ENCODE measurements around the gene ZGPAT. TPM values are rescaled to one million over a fixed set of nuclear protein-coding genes. Genes with fewer than 3 reads are reported as not detected.

ZGPAT gene
- total and polyA plus RNA-seq, 2 of the 13 experiments (the other 11 are each of a cell fraction or from before 2014, with no cell fraction given) = 23.0 to 41.9 TPM

DNA sequence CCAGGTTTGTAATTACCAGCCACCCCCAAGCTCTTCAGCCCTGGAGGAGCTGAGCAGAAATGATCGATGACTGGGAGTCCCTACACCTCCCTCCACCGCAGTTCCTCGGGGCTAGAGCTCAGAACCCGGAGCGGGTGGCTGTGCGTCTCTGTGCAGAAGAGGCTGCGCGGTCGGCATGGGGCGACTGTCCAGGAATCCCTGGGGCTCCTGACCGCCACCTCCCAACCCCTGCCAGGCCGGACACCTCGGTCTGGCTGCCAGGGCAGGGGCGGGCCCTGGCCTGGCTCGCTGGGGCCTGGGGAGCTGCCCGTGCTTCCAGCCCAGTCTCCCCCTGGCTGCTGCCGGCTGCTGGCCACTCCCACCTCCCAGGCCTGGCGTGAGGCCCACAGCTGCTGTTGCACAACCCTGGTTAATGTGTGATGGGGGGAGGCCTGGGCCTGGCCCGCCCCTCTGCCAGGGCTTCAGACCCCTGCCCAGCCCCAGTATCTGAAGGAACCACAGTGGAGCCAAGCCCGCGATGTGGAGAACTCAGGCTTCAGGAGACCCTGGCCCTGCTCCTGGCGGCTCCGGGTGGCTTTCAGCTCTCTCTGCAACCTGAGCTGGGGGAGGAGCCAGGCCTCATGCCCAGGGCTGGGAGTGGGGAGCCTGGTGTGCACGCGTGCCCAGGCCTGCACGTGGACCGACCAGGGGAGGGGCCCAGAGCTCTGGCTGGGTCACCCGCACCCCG, 33.0 kb downstream of the ZGPAT start (continued):
- TF ChIP-seq, protein P1, sequence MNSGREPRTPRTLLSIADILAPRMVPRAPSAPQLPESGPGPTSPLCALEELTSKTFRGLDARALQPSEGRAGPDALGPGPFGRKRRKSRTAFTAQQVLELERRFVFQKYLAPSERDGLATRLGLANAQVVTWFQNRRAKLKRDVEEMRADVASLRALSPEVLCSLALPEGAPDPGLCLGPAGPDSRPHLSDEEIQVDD (CRISPR knock-in tag; IDR thresholded peaks at IDR 0.05; ENCODE audit: borderline replicate concordance) = peak; percentile 63
- TF ChIP-seq NPAS2 (CRISPR knock-in tag; IDR thresholded peaks at IDR 0.05; ENCODE audit: borderline replicate concordance) (no peak), ZNF530 (CRISPR knock-in tag; IDR thresholded peaks at IDR 0.05; ENCODE audit: low read depth) (peak; percentile 82; the same call in 1 of the 2 replicates), REPIN1 (CRISPR knock-in tag; IDR thresholded peaks at IDR 0.05; ENCODE audit: borderline replicate concordance, low read depth) (peak; percentile 96), SAP130 (CRISPR knock-in tag; IDR thresholded peaks at IDR 0.05; ENCODE audit: low read depth) (peak; percentile 100), RFXAP (CRISPR knock-in tag; IDR thresholded peaks at IDR 0.05; ENCODE audit: borderline replicate concordance) (peak; percentile 96), GPN1 (CRISPR knock-in tag; IDR thresholded peaks at IDR 0.05; ENCODE audit: borderline replicate concordance) (no peak; the same call in 1 of the 2 replicates), ZNF574 (CRISPR knock-in tag; IDR thresholded peaks at IDR 0.05) (peak; percentile 94), ZNF740 (CRISPR knock-in tag; IDR thresholded peaks at IDR 0.05) (peak; percentile 94), ZNF432 (CRISPR knock-in tag; IDR thresholded peaks at IDR 0.05; ENCODE audit: borderline replicate concordance) (no peak), SALL2 (CRISPR knock-in tag; IDR thresholded peaks at IDR 0.05) (peak; percentile 100), ZNF678 (CRISPR knock-in tag; IDR thresholded peaks at IDR 0.05) (peak; percentile 84; the same call in 1 of the 2 replicates), SSRP1 (CRISPR knock-in tag; IDR thresholded peaks at IDR 0.05) (0 out of 2 replicates have a peak, but pooled peaks have one; percentile 81), ZNF256 (CRISPR knock-in tag; conservative IDR thresholded peaks at IDR 0.05) (peak; percentile 85), FOXP4 (CRISPR knock-in tag; IDR thresholded peaks at IDR 0.05) (peak; percentile 93), BHLHE40 (IDR thresholded peaks at IDR 0.05; ENCODE audit: low read length) (peak; percentile 39; the same call in 1 of the 2 replicates)
- TF ChIP-seq, protein P2, sequence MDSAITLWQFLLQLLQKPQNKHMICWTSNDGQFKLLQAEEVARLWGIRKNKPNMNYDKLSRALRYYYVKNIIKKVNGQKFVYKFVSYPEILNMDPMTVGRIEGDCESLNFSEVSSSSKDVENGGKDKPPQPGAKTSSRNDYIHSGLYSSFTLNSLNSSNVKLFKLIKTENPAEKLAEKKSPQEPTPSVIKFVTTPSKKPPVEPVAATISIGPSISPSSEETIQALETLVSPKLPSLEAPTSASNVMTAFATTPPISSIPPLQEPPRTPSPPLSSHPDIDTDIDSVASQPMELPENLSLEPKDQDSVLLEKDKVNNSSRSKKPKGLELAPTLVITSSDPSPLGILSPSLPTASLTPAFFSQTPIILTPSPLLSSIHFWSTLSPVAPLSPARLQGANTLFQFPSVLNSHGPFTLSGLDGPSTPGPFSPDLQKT (CRISPR knock-in tag; IDR thresholded peaks at IDR 0.05; ENCODE audit: borderline replicate concordance) = peak; percentile 36
- TF ChIP-seq, protein P3, sequence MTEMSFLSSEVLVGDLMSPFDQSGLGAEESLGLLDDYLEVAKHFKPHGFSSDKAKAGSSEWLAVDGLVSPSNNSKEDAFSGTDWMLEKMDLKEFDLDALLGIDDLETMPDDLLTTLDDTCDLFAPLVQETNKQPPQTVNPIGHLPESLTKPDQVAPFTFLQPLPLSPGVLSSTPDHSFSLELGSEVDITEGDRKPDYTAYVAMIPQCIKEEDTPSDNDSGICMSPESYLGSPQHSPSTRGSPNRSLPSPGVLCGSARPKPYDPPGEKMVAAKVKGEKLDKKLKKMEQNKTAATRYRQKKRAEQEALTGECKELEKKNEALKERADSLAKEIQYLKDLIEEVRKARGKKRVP (CRISPR knock-in tag; IDR thresholded peaks at IDR 0.05) = no peak
- TF ChIP-seq, protein P4, sequence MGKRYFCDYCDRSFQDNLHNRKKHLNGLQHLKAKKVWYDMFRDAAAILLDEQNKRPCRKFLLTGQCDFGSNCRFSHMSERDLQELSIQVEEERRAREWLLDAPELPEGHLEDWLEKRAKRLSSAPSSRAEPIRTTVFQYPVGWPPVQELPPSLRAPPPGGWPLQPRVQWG (CRISPR knock-in tag; IDR thresholded peaks at IDR 0.05; ENCODE audit: borderline replicate concordance, low read depth) = peak; percentile 89; the same call in 1 of the 2 replicates
